Inferior parietal cortex (tissue), 1 donor: ENCODE results near the gene IFITM10.

ENCODE experiments used
- DNase-seq: peaks from one replicate; pipeline ENCODE4 v3.0.0-alpha.2; 2016; ENCODE audit errors: extremely low spot score

Gene IFITM10

GRCh38 chr11:1750481-1750839, at the start of gene IFITM10:
IFITM10 (minus strand) TSS chr11:1750595; CDS start chr11:1750442, 153 bp downstream.
- DNase-seq: no peak

GRCh38 chr11:1797391-1798125, 47.2 kb upstream of the IFITM10 start:
- DNase-seq: no peak

- no peak for DNase-seq
Measured at GRCh38 chr11:1796413-1797011, 46.1 kb upstream of the IFITM10 start.

- no peak for DNase-seq
Measured at GRCh38 chr11:1793081-1793480, 42.7 kb upstream of the IFITM10 start.

- DNase-seq: no peak
Measured at GRCh38 chr11:1792461-1792860, 42.1 kb upstream of the IFITM10 start.

- no peak for DNase-seq
Measured at GRCh38 chr11:1791912-1792311, 41.5 kb upstream of the IFITM10 start.

GRCh38 chr11:1786466-1786865, 36.1 kb upstream of the IFITM10 start:
- no peak for DNase-seq

- no peak for DNase-seq
Measured at GRCh38 chr11:1785749-1786413, 35.5 kb upstream of the IFITM10 start.

- no peak for DNase-seq
Measured at GRCh38 chr11:1784761-1785650, 34.6 kb upstream of the IFITM10 start.

GRCh38 chr11:1783725-1784529, 33.5 kb upstream of the IFITM10 start:
- DNase-seq: no peak

GRCh38 chr11:1782831-1783724, 32.7 kb upstream of the IFITM10 start:
- no peak for DNase-seq

GRCh38 chr11:1782031-1782590, 31.7 kb upstream of the IFITM10 start:
- DNase-seq: no peak

- DNase-seq: no peak
Measured at GRCh38 chr11:1781593-1781975, 31.2 kb upstream of the IFITM10 start.

- DNase-seq: no peak
Measured at GRCh38 chr11:1780700-1781592, 30.6 kb upstream of the IFITM10 start.

GRCh38 chr11:1779806-1780699, 29.7 kb upstream of the IFITM10 start:
- DNase-seq: no peak

- no peak for DNase-seq
Measured at GRCh38 chr11:1779034-1779805, 28.8 kb upstream of the IFITM10 start.
